Measurements from ENCODE around the gene MTX3.

The MTX3 gene

DNA sequence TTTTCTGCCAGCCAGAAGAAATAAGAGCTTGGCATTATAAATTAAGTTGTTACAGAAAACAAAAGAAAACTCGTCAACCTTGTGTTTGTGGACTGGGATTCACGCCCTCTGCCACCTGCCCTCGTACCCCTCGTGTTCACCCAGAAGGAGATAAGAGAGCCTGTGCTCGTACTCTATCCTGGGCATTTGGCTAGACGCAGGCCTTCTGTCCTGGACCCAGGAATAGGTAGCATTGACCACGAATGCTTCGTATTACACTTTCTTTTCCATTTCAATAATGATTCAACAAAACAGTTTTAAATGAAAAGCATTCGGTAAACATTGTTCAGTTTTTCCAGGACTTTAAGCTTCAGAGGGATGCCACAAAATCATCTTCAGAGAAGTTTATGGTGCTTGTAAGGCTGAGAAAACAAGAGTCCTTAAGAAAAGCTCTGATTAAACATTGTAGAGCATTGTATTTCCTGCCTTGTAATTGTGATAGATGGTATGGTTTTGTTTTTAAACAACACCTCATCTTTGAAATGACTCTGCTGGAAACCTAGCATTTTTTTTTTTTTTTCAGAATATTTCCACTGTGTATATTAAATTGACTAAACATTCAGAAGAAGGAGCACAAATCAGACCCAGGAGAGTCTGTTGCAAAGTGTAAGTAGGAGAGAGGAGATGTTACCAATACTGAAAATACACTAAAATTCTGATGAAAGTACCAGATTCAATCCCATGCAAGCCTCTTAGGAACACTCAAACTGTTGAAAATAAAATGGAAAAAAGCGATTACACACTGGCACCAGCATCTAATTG is 27.6 kb downstream of the MTX3 start:
- no peak for DNase-seq (ENCODE audit: low spot score)
- TF ChIP-seq, protein P1, sequence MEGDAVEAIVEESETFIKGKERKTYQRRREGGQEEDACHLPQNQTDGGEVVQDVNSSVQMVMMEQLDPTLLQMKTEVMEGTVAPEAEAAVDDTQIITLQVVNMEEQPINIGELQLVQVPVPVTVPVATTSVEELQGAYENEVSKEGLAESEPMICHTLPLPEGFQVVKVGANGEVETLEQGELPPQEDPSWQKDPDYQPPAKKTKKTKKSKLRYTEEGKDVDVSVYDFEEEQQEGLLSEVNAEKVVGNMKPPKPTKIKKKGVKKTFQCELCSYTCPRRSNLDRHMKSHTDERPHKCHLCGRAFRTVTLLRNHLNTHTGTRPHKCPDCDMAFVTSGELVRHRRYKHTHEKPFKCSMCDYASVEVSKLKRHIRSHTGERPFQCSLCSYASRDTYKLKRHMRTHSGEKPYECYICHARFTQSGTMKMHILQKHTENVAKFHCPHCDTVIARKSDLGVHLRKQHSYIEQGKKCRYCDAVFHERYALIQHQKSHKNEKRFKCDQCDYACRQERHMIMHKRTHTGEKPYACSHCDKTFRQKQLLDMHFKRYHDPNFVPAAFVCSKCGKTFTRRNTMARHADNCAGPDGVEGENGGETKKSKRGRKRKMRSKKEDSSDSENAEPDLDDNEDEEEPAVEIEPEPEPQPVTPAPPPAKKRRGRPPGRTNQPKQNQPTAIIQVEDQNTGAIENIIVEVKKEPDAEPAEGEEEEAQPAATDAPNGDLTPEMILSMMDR (IDR thresholded peaks at IDR 0.05; ENCODE audit: extremely low read depth, insufficient read depth, missing control alignments): no peak
- in situ Hi-C loops (cut with MboI; ENCODE audit: low pct_unique_long_range_greater_than_20kb, low sequenced_read_pairs, unreplicated experiment): no loop called here

DNA sequence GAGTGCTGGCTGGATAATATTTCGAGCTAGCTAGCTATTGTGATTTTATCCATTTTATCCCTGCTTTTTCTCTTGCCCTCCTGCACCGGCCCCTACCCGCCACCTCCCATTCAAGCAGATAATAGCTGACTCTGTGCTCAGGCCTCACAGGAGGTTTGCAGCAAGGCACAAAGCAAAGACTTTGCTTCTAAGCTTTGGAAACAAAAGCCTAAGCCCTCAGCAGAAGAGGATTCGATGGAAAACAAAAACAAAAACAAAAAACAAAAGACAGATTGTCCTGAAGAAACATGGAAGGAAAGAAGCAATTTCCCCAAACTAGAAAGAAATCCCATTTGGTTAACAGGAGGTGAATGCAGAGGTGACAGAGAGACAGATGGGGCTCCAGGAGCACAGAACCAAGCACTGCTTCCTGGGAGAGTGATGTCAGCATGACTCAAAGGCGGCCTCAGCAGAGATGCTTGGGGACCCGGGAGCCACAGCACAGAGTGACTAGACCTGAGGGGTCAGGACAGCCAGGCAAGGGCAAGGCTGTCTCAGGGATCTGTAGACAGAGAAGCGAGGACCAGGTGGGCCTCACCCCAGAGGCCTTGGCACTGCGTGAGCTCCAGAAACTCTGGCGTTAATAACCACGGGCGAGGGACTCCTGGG is 28.4 kb downstream of the MTX3 start:
- no peak for DNase-seq (ENCODE audit: low spot score)
- in situ Hi-C loops (cut with MboI; ENCODE audit: low pct_unique_long_range_greater_than_20kb, low sequenced_read_pairs, unreplicated experiment): no loop called here

DNA sequence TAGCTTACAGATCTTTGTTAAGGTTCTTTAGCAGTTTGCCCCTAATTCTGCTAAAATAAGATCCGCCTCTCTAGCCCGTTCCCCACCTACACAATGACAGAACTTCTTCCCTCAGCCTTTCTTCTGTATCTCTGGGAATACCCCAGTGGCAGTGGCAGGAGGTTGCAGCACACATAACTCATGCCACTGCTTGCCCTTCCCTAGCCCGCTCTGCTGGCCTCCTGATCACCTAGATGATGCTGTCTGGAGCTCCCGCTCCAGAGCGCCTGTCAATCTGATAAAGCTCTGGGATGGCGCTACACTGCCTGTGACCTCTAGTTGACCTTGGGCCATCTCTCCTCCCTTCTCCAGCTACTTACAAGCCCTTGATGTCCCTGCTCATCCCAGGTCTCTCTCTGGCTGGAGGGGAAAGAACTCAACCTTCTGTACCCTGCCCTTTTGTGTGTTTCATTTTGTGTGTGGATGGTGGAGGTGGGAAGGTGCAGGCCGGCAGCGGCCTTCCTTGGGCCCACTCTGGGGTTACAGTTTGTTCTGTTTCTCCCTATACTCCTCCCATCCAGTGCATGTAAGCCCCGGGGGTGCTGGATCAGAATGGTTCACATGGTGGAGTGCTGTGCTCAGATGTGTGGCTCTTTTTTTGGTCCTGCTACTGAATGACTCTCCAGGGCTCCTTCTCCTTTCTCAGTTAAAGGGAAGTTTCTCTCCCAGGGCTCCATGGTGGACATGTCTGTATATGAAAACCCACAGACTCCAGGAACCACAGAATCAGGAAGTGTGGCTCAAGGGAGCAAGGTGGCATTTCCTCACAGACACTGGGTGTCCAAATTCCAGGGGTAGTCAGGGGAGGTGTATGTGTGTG is 29.1 kb downstream of the MTX3 start:
- in situ Hi-C loops (cut with MboI; ENCODE audit: low pct_unique_long_range_greater_than_20kb, low sequenced_read_pairs, unreplicated experiment): no loop called here
- DNase-seq (ENCODE audit: low spot score): no peak
- TF ChIP-seq, protein P1 (IDR thresholded peaks at IDR 0.05; ENCODE audit: extremely low read depth, insufficient read depth, missing control alignments): no peak

More for the DNA sequence above, 28.4 kb downstream of the MTX3 start:
- TF ChIP-seq, protein P1 (IDR thresholded peaks at IDR 0.05; ENCODE audit: extremely low read depth, insufficient read depth, missing control alignments): no peak

DNA sequence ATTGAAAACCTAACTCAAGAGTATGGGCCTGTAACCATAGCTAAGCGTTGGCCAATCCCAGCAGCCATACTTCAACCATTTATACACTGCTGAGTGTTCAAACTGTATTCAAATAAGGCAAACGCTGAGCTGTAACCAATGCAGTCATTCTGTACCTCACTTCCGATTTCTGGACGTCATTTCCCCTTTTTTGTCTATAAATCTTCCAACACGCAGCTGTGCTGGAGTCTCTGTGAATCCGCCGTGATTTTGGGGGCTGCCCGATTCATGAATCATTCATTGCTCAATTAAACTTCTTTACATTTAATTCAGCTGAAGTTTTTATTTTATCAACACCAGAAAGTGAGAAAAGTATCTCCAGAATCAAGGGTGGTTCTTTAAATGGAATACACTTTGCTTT is 31.7 kb downstream of the MTX3 start:
- DNase-seq (ENCODE audit: low spot score): no peak
- TF ChIP-seq, protein P1 (IDR thresholded peaks at IDR 0.05; ENCODE audit: extremely low read depth, insufficient read depth, missing control alignments): no peak
- in situ Hi-C loops (cut with MboI; ENCODE audit: low pct_unique_long_range_greater_than_20kb, low sequenced_read_pairs, unreplicated experiment): no loop called here

DNA sequence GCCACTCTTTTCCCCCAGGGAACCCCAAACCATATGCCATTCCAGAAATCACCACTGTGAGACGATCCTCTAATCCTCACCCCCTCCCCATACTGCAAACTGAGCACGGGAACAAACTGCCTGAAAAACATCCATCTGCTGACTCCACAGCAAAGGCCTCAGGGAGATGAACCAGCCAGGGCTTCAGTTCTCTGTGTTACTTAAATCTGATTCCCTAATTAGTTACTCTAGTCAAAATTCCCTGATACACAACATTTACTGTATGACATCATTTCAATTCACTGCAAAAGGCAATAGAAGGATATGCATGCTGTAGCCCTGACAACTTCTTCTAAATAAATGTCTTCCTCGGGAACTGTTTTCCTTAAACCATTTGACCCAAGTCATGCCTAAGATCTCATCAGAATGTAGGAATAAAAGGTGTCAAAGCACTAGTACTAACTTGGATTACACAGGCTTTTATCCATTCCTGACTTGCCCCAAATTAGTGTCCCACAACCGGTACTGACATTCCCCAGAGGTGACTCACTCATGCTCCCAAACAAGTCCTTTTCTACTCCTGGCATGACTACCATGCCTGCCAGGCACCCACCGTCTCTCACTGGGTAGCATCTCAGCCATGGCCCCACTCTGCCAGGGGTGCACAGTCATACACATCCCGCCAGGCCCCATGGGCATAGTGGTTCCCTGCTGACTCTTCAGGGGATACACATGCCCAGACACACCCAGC is 35.0 kb downstream of the MTX3 start:
- TF ChIP-seq, protein P1 (IDR thresholded peaks at IDR 0.05; ENCODE audit: extremely low read depth, insufficient read depth, missing control alignments): no peak

More for the DNA sequence above, 35.0 kb downstream of the MTX3 start:
- in situ Hi-C loops (cut with MboI; ENCODE audit: low pct_unique_long_range_greater_than_20kb, low sequenced_read_pairs, unreplicated experiment): no loop called here
- DNase-seq (ENCODE audit: low spot score): no peak
